ENCODE data around the gene ANTKMT. TPM values are rescaled to one million over a fixed set of nuclear protein-coding genes. Genes with fewer than 3 reads are reported as not detected.

ANTKMT gene
- polyA plus RNA-seq, 1 donor from 2014 or later, result 73.4 TPM

GRCh38 chr16:726188-726437, 5.2 kb downstream of the ANTKMT start:
- Histone ChIP-seq H3K4me2 (ENCODE audit: low read length) (no peak overlapping the region), H3K9me3 (ENCODE audit: low read length) (no peaks in the 10 kb centered on the region), H4K20me1 (ENCODE audit: insufficient read depth) (no peaks in the 10 kb centered on the region), H3K9me2 (ENCODE audit: insufficient read depth, low read length) (no peaks in the 10 kb centered on the region), H3K27me3 (ENCODE audit: insufficient read depth, low read depth, low read length) (peaks cover 7% of the 10 kb centered on the region), H3K79me2 (replicated peaks; ENCODE audit: insufficient read depth, low read length) (no peaks in the 10 kb centered on the region), H3K9ac (ENCODE audit: low read length) (peak overlapping the region; percentile 9), H3K36me3 (ENCODE audit: insufficient read depth, low read length) (no peaks in the 10 kb centered on the region), H2AFZ (ENCODE audit: low read depth, low read length) (no peak overlapping the region), H3K4me3 (ENCODE audit: low read length) (no peak overlapping the region), H3K27ac (ENCODE audit: low read length) (no peak overlapping the region), H3F3A (ENCODE audit: insufficient read depth, low read length, poor library complexity, severe bottlenecking) (no peaks in the 10 kb centered on the region)
- TF ChIP-seq MXI1 (conservative IDR thresholded peaks at IDR 0.05; ENCODE audit: poor library complexity, severe bottlenecking) (no peak), EZH2 (IDR thresholded peaks at IDR 0.05; ENCODE audit: borderline replicate concordance, insufficient read depth, low read length, poor library complexity, severe bottlenecking) (no peak), CTCF (IDR thresholded peaks at IDR 0.05; ENCODE audit: poor library complexity, severe bottlenecking) (no peak), TAF1 (IDR thresholded peaks at IDR 0.05; ENCODE audit: low read depth) (no peak), SMC3 (conservative IDR thresholded peaks at IDR 0.05; ENCODE audit: poor library complexity) (no peak), REST (IDR thresholded peaks at IDR 0.05; ENCODE audit: borderline replicate concordance) (no peak), EP300 (conservative IDR thresholded peaks at IDR 0.05; ENCODE audit: poor library complexity, severe bottlenecking) (no peak), POLR2AphosphoS5 (IDR thresholded peaks at IDR 0.05) (no peak), RAD21 (conservative IDR thresholded peaks at IDR 0.05) (no peak)

- Histone ChIP-seq H2AFZ (ENCODE audit: low read depth, low read length) (no peak within 1 kb of the TSS), H3K4me2 (ENCODE audit: low read length) (peak within 1 kb of the TSS; percentile 86), H3K4me3 (ENCODE audit: low read length) (peak within 1 kb of the TSS; percentile 83), H3K9me3 (ENCODE audit: low read length) (no peaks in the 10 kb centered on the region), H3K36me3 (ENCODE audit: insufficient read depth, low read length) (no peaks in the 10 kb centered on the region), H3K9ac (ENCODE audit: low read length) (peak within 1 kb of the TSS; percentile 68), H3F3A (ENCODE audit: insufficient read depth, low read length, poor library complexity, severe bottlenecking) (no peaks in the 10 kb centered on the region), H3K79me2 (replicated peaks; ENCODE audit: insufficient read depth, low read length) (no peaks in the 10 kb centered on the region), H4K20me1 (ENCODE audit: insufficient read depth) (no peaks in the 10 kb centered on the region), H3K27ac (ENCODE audit: low read length) (no peak within 1 kb of the TSS), H3K9me2 (ENCODE audit: insufficient read depth, low read length) (no peaks in the 10 kb centered on the region), H3K27me3 (ENCODE audit: insufficient read depth, low read depth, low read length) (peaks cover 7% of the 10 kb centered on the region)
- TF ChIP-seq MXI1 (conservative IDR thresholded peaks at IDR 0.05; ENCODE audit: poor library complexity, severe bottlenecking), result no peak
- TF ChIP-seq POLR2AphosphoS5 (IDR thresholded peaks at IDR 0.05), result no peak
- no peak for TF ChIP-seq TAF1 (IDR thresholded peaks at IDR 0.05; ENCODE audit: low read depth)
- TF ChIP-seq EP300 (conservative IDR thresholded peaks at IDR 0.05; ENCODE audit: poor library complexity, severe bottlenecking), result no peak
- TF ChIP-seq RAD21 (conservative IDR thresholded peaks at IDR 0.05), result no peak
- no peak for TF ChIP-seq EZH2 (IDR thresholded peaks at IDR 0.05; ENCODE audit: borderline replicate concordance, insufficient read depth, low read length, poor library complexity, severe bottlenecking)
- TF ChIP-seq CTCF (IDR thresholded peaks at IDR 0.05; ENCODE audit: poor library complexity, severe bottlenecking), result no peak
- no peak for TF ChIP-seq SMC3 (conservative IDR thresholded peaks at IDR 0.05; ENCODE audit: poor library complexity)
- TF ChIP-seq REST (IDR thresholded peaks at IDR 0.05; ENCODE audit: borderline replicate concordance), result no peak
Observed at GRCh38 chr16:726438-727290, 5.7 kb downstream of the ANTKMT start, which contains the start of the genes CCDC78 and HAGHL. Gene CCDC78, minus strand, starts transcription at chr16:726443. Its CDS starts 76 bp downstream, at chr16:726367. Gene HAGHL, plus strand, starts transcription at chr16:727106. Its CDS starts 404 bp downstream, at chr16:727510.
